ENCODE data around the gene OMP.

Gene OMP

GRCh38 chr11:77069336-77069968, 33.2 kb upstream of the OMP start:
- DNase-seq (ENCODE audit: low read depth), result no peak

GRCh38 chr11:77069969-77070582, 32.6 kb upstream of the OMP start:
- DNase-seq (ENCODE audit: low read depth), result no peak

GRCh38 chr11:77071077-77071476, 31.6 kb upstream of the OMP start:
- DNase-seq (ENCODE audit: low read depth), result no peak

GRCh38 chr11:77071671-77072605, 30.7 kb upstream of the OMP start:
- no peak for DNase-seq (ENCODE audit: low read depth)

GRCh38 chr11:77072851-77073327, 29.8 kb upstream of the OMP start:
- no peak for DNase-seq (ENCODE audit: low read depth)

GRCh38 chr11:77073328-77074001, 29.2 kb upstream of the OMP start:
- DNase-seq (ENCODE audit: low read depth), result no peak

- no peak for DNase-seq (ENCODE audit: low read depth)
These were observed 28.4 kb upstream of the OMP start for GRCh38 chr11:77074205-77074604.

- no peak for DNase-seq (ENCODE audit: low read depth)
These were observed 27.9 kb upstream of the OMP start for GRCh38 chr11:77074626-77075221.

GRCh38 chr11:77075425-77075905, 27.2 kb upstream of the OMP start:
- DNase-seq (ENCODE audit: low read depth), result no peak

GRCh38 chr11:77079666-77080065, 23.0 kb upstream of the OMP start:
- no peak for DNase-seq (ENCODE audit: low read depth)

- DNase-seq (ENCODE audit: low read depth), result no peak
These were observed 21.9 kb upstream of the OMP start for GRCh38 chr11:77080643-77081210.

GRCh38 chr11:77081381-77081851, 21.2 kb upstream of the OMP start:
- DNase-seq (ENCODE audit: low read depth), result no peak

GRCh38 chr11:77081976-77082836, 20.4 kb upstream of the OMP start:
- no peak for DNase-seq (ENCODE audit: low read depth)

- no peak for DNase-seq (ENCODE audit: low read depth)
These were observed 19.6 kb upstream of the OMP start for GRCh38 chr11:77082838-77083565.

- DNase-seq (ENCODE audit: low read depth), result no peak
These were observed 18.9 kb upstream of the OMP start for GRCh38 chr11:77083566-77084245.

GRCh38 chr11:77084581-77085191, 18.0 kb upstream of the OMP start:
- no peak for DNase-seq (ENCODE audit: low read depth)

GRCh38 chr11:77085652-77086051, 17.0 kb upstream of the OMP start:
- DNase-seq (ENCODE audit: low read depth), result no peak
